Measurements from ENCODE around the gene SULF2.
"Not testable (repeated sequence)": the region's sequence is repeated elsewhere in the genome, so short reads cannot be mapped to it uniquely, and the experiment has no call there.

SULF2 gene

GRCh38 chr20:47785311-47785853, at the start of gene SULF2:
SULF2 (minus strand) TSS chr20:47785481; CDS start chr20:47757363, 28,118 bp downstream.
- DNase-seq (ENCODE audit: low read depth in 2 of 2, low spot score in 1 of 2): no peak

GRCh38 chr20:47831675-47832074, 46.4 kb upstream of the SULF2 start:
- not testable (repeated sequence) for DNase-seq (ENCODE audit: low read depth in 2 of 2, low spot score in 1 of 2)

- not testable (repeated sequence) for DNase-seq (ENCODE audit: low read depth in 2 of 2, low spot score in 1 of 2)
Measured at GRCh38 chr20:47826716-47827115, 41.4 kb upstream of the SULF2 start.

GRCh38 chr20:47826006-47826405, 40.7 kb upstream of the SULF2 start:
- DNase-seq (ENCODE audit: low read depth in 2 of 2, low spot score in 1 of 2): not testable (repeated sequence)

- no peak for DNase-seq (ENCODE audit: low read depth in 2 of 2, low spot score in 1 of 2)
Measured at GRCh38 chr20:47825011-47825762, 39.9 kb upstream of the SULF2 start.

- DNase-seq (ENCODE audit: low read depth in 2 of 2, low spot score in 1 of 2): not testable (repeated sequence)
Measured at GRCh38 chr20:47823941-47824340, 38.7 kb upstream of the SULF2 start.

- no peak for DNase-seq (ENCODE audit: low read depth in 2 of 2, low spot score in 1 of 2)
Measured at GRCh38 chr20:47821481-47822100, 36.3 kb upstream of the SULF2 start.

- no peak for DNase-seq (ENCODE audit: low read depth in 2 of 2, low spot score in 1 of 2)
Measured at GRCh38 chr20:47818996-47819609, 33.8 kb upstream of the SULF2 start.

GRCh38 chr20:47818466-47818865, 33.2 kb upstream of the SULF2 start:
- DNase-seq (ENCODE audit: low read depth in 2 of 2, low spot score in 1 of 2): no peak

- DNase-seq (ENCODE audit: low read depth in 2 of 2, low spot score in 1 of 2): no peak
Measured at GRCh38 chr20:47818016-47818415, 32.7 kb upstream of the SULF2 start.

GRCh38 chr20:47817573-47817972, 32.3 kb upstream of the SULF2 start:
- no peak for DNase-seq (ENCODE audit: low read depth in 2 of 2, low spot score in 1 of 2)

GRCh38 chr20:47816487-47817451, 31.5 kb upstream of the SULF2 start:
- DNase-seq (ENCODE audit: low read depth in 2 of 2, low spot score in 1 of 2): no peak

GRCh38 chr20:47815866-47816265, 30.6 kb upstream of the SULF2 start:
- DNase-seq (ENCODE audit: low read depth in 2 of 2, low spot score in 1 of 2): no peak

GRCh38 chr20:47815416-47815806, 30.1 kb upstream of the SULF2 start:
- DNase-seq (ENCODE audit: low read depth in 2 of 2, low spot score in 1 of 2): no peak

GRCh38 chr20:47814632-47815415, 29.5 kb upstream of the SULF2 start:
- DNase-seq (ENCODE audit: low read depth in 2 of 2, low spot score in 1 of 2): no peak

GRCh38 chr20:47810721-47811347, 25.6 kb upstream of the SULF2 start:
- no peak for DNase-seq (ENCODE audit: low read depth in 2 of 2, low spot score in 1 of 2)

- DNase-seq (ENCODE audit: low read depth in 2 of 2, low spot score in 1 of 2): no peak
Measured at GRCh38 chr20:47810116-47810677, 24.9 kb upstream of the SULF2 start.

GRCh38 chr20:47809161-47809960, 24.1 kb upstream of the SULF2 start:
- no peak for DNase-seq (ENCODE audit: low read depth in 2 of 2, low spot score in 1 of 2)

Measured in stimulated activated CD8-positive, alpha-beta memory T cell treated with anti-CD3 and anti-CD28 coated beads, Interleukin-4, amount 100 ng/mL, for 4 hours (primary cell).